Heart right ventricle (tissue), 16 donors: ENCODE data around the gene FHOD3. TPM values are rescaled to one million over a fixed set of nuclear protein-coding genes. Genes with fewer than 3 reads are reported as not detected.

Experiments
- ATAC-seq, 8 donors: fragments of 200-7000 bp; cut with Tn5 transposase; one replicate each; pipeline ENCODE4 v1.9.1; 2020; ENCODE audit warnings: mild to moderate bottlenecking in 8 of 8, moderate library complexity in 8 of 8, moderate number of reproducible peaks in 1 of 8
- DNase-seq, 2 donors: peaks; one replicate each; pipeline ENCODE4 v3.0.0-alpha.2; 2020
- H3K27ac ChIP-seq, 10 donors: fragments of 200-600 bp; sonication (generic) in 2 of 10; one replicate each; pipeline versions ENCODE4 v1.5.0 to v1.8.0; 2020 to 2022; ENCODE audit warnings: mild to moderate bottlenecking in 3 of 10
- H3K27me3 ChIP-seq, 7 donors: fragments of 200-600 bp; one replicate each; pipeline ENCODE4 v1.8.0; 2021 to 2022; ENCODE audit warnings: mild to moderate bottlenecking in 2 of 7
- H3K36me3 ChIP-seq, 9 donors: fragments of 200-600 bp; sonication (generic) in 1 of 9; one replicate each; pipeline versions ENCODE4 v1.5.0 to v1.8.0; 2020 to 2022; ENCODE audit warnings: mild to moderate bottlenecking in 2 of 9
- H3K4me1 ChIP-seq, 9 donors: fragments of 200-600 bp; sonication (generic) in 1 of 9; one replicate each; pipeline versions ENCODE4 v1.5.0 to v1.8.0; 2020 to 2022; ENCODE audit warnings: mild to moderate bottlenecking in 4 of 9
- H3K4me3 ChIP-seq, 10 donors: fragments of 200-600 bp; sonication (generic) in 2 of 10; one replicate each; pipeline versions ENCODE4 v1.5.0 to v1.8.0; 2020 to 2022; ENCODE audit warnings: mild to moderate bottlenecking in 7 of 10, moderate library complexity in 2 of 10
- H3K9me3 ChIP-seq, 11 donors: fragments of 200-600 bp in 10 of 11; sonication (generic) in 2 of 11; one replicate each; pipeline versions ENCODE4 v1.5.0 to v1.8.0; 2013 to 2022; ENCODE audit warnings: mild to moderate bottlenecking in 2 of 11, control low read depth in 1 of 11, moderate library complexity in 1 of 11
- CTCF ChIP-seq, 9 donors: fragments of 200-600 bp; sonication (generic) in 2 of 9; IDR thresholded peaks; one replicate each; pipeline versions ENCODE4 v1.5.0 to v1.8.0; 2021 to 2022; ENCODE audit warnings: antibody characterized with exemption in 9 of 9, mild to moderate bottlenecking in 5 of 9, moderate library complexity in 1 of 9
- WGBS, 2 donors: extraction: QIAGEN DNeasy Blood & Tissue Kit; methylation state at CpG; one replicate each; pipeline ENCODE4 v1.1.7; 2013; ENCODE audit warnings: inconsistent platforms in 1 of 2; 5-methylcytosine and 5-hydroxymethylcytosine counted together
- intact Hi-C, 10 donors: fragments of 100-400 bp; cut with DNase I; formaldehyde crosslinking; loops; one replicate each; pipeline versions ENCODE4 v1.11.1 to v1.14.2; 2022
- polyA plus RNA-seq, 2 donors: library from polyadenylated mRNA; stranded (reverse); fragments of 200-250 nt; gene quantifications; one replicate each; pipeline ENCODE4 v1.2.3, GENCODE V29; 2013
- total RNA-seq, 10 donors: library from RNA; stranded (reverse); fragmentation: NEBNext Ultra II Directional in 3 of 10; extraction: Animal tissue kit (Norgen Biotek cat#: 25700) in 3 of 10; gene quantifications; one replicate each; pipeline versions ENCODE4 v1.2.1 to v1.2.4, GENCODE V29; 2021 to 2023
- donor health status: Arrhythmogenic right ventricular cardiomyopathy.
- donor health status: ischemic (EF 13 %, LVEDD 7.1; RV severe dilation, severe dysfunction).
- donor health status: healthy with polysubstance abuse.
- donor health status: DM: no; HTN: yes; CAD: no.
- donor health status: DM: no; HTN: no; CAD: no.
- donor health status: ischemic (EF 25% LVEDD 6.9; RV normal size, moderate dysfunction).
- donor health status: ischemic (EF 25% LVEDD 5.7; RV mildly dilated, moderate dysfunction).
- donor health status: healthy.
- donor health status: DM: yes; HTN: yes; CAD: no.
- donor health status: Ischemic cardiomyopathy.
- donor health status: ischemic (EF 35%, LVEDD 5.7; RV mildly dilated, moderate dysfunction).
- donor health status: nonischemic (EF 11% LVEDD 7.7; RV severe dilation, severe dysfunction).
- donor health status: DM: yes; HTN: yes; CAD: no.
- donor health status: PGD.
- donor health status: ischemic (EF 29% LVEDD 5.4; RV normal size, mild dysfunction).
- donor health status: nonischemic (EF 23%, LVEDD 6.1; RV moderate dilation, normal function).

The FHOD3 gene
- total and polyA plus RNA-seq, 12 donors = 81.8 to 484 (median 356) TPM

GRCh38 chr18:36419900-36420531 lies 122.5 kb downstream of the FHOD3 start:
- Histone ChIP-seq H3K27ac (peak overlapping the region in 9 of 10 donors; percentile 40 to 86 (median 79)), H3K4me3 (no peak overlapping the region), H3K36me3 (no peaks in the 10 kb centered on the region), H3K27me3 (no peaks in the 10 kb centered on the region), H3K4me1 (peaks cover 0 to 83% (median 28%) of the 10 kb centered on the region in 9 donors), H3K9me3 (no peaks in the 10 kb centered on the region)
- TF ChIP-seq CTCF (IDR thresholded peaks at IDR 0.05) = peak in 1 of 9 donors; percentile 28
- peak in 7 of 8 donors; percentile 28 to 58 (median 45) for ATAC-seq
- intact Hi-C loops = loop anchor here in 1 of 10 donors (10.0 kb wide), 1 partner anchor 65 kb away; no protein-coding TSS in a partner anchor
- WGBS, 2 donors = 60 to 73% methylated on average over 7 of the region's 7 CpGs
- DNase-seq = no peak

GRCh38 chr18:36420826-36421225 lies 123.3 kb downstream of the FHOD3 start:
- WGBS, 2 donors = 22 to 24% methylated on average over 1 of the region's 1 CpG
- DNase-seq (no peak), ATAC-seq (peak in 6 of 8 donors; percentile 43 to 75 (median 49))
- intact Hi-C loops = no loop called here
- Histone ChIP-seq H3K4me3 (no peak overlapping the region), H3K9me3 (no peaks in the 10 kb centered on the region), H3K36me3 (no peaks in the 10 kb centered on the region), H3K4me1 (peaks cover 0 to 80% (median 26%) of the 10 kb centered on the region in 9 donors), H3K27me3 (no peaks in the 10 kb centered on the region), H3K27ac (peak overlapping the region in 9 of 10 donors; percentile 40 to 86 (median 79))
- no peak for TF ChIP-seq CTCF (IDR thresholded peaks at IDR 0.05)

GRCh38 chr18:36424741-36425142 lies 127.2 kb downstream of the FHOD3 start:
- WGBS, 2 donors = 58% methylated on average over 4 of the region's 4 CpGs
- H3K9me3 ChIP-seq = no peaks in the 10 kb centered on the region
- H3K36me3 ChIP-seq = no peaks in the 10 kb centered on the region
- H3K4me3 ChIP-seq = no peak overlapping the region
- TF ChIP-seq CTCF (IDR thresholded peaks at IDR 0.05) = no peak
- H3K27me3 ChIP-seq = no peaks in the 10 kb centered on the region
- H3K4me1 ChIP-seq = peaks cover 0 to 85% (median 27%) of the 10 kb centered on the region in 9 donors
- H3K27ac ChIP-seq = peak overlapping the region in 4 of 10 donors; percentile 10 to 84 (median 36)
- no peak for DNase-seq
- intact Hi-C loops = no loop called here
- no peak for ATAC-seq

- no peak for DNase-seq
- peaks cover 0 to 68% (median 14%) of the 10 kb centered on the region in 9 donors for H3K4me1 ChIP-seq
- no peaks in the 10 kb centered on the region for H3K36me3 ChIP-seq
- WGBS, 2 donors = 77 to 79% methylated on average over 3 of the region's 3 CpGs
- ATAC-seq = no peak
- H3K4me3 ChIP-seq = no peak overlapping the region
- intact Hi-C loops = no loop called here
- peak overlapping the region in 3 of 10 donors; percentile 61 to 75 (median 61) for H3K27ac ChIP-seq
- TF ChIP-seq CTCF (IDR thresholded peaks at IDR 0.05) = no peak
- H3K9me3 ChIP-seq = no peaks in the 10 kb centered on the region
- H3K27me3 ChIP-seq = no peaks in the 10 kb centered on the region
These were observed 129.9 kb downstream of the FHOD3 start for GRCh38 chr18:36427369-36427768.
